PFSK-1 (cell line): ENCODE measurements around the gene TARM1.

Experiments used
- FOXP2 ChIP-seq: optimal IDR thresholded peaks from 2 replicates; pipeline ENCODE3; 2011; ENCODE audit warnings: borderline replicate concordance, control low read depth, inconsistent platforms; ENCODE audit not compliant: insufficient read depth; ENCODE audit errors: extremely low read length, extremely low read depth
- POLR2AphosphoS5 ChIP-seq: IDR thresholded peaks from 2 replicates; pipeline ENCODE4 v1.6.1; 2012; ENCODE audit warnings: low read depth, mild to moderate bottlenecking, control low read depth, low read length, moderate library complexity
- REST ChIP-seq, 2 experiments: IDR thresholded peaks; 2 replicates each; pipeline versions ENCODE4 v1.6.1 to v1.8.0; 2011 to 2012; ENCODE audit warnings: low read depth in 2 of 2, low read length in 2 of 2, control low read depth in 1 of 2, inconsistent platforms in 1 of 2, mild to moderate bottlenecking in 1 of 2, moderate library complexity in 1 of 2; ENCODE audit not compliant: insufficient read depth in 1 of 2
- SIN3A ChIP-seq: IDR thresholded peaks from 2 replicates; pipeline ENCODE4 v1.6.1; 2012; ENCODE audit warnings: mild to moderate bottlenecking, low read length, moderate library complexity, borderline replicate concordance; ENCODE audit not compliant: insufficient read depth
- TAF1 ChIP-seq: IDR thresholded peaks from 2 replicates; pipeline ENCODE4 v1.6.1; 2012; ENCODE audit warnings: low read length, control low read depth, borderline replicate concordance; ENCODE audit not compliant: insufficient read depth

Gene TARM1

GRCh38 chr19:54094426-54095000 lies 13.3 kb upstream of the TARM1 start:
- TF ChIP-seq TAF1 = no peak
- TF ChIP-seq SIN3A = no peak
- TF ChIP-seq REST (IDR thresholded peaks at IDR 0.05; ENCODE audit: insufficient read depth in 1 of 2, low read depth in 2 of 2, low read length in 2 of 2) = no peak
- no peak for TF ChIP-seq FOXP2
- no peak for TF ChIP-seq POLR2AphosphoS5

GRCh38 chr19:54084410-54084809 lies 3.2 kb upstream of the TARM1 start:
- TF ChIP-seq TAF1 = no peak
- TF ChIP-seq POLR2AphosphoS5 = no peak
- no peak for TF ChIP-seq SIN3A
- no peak for TF ChIP-seq FOXP2
- no peak for TF ChIP-seq REST (IDR thresholded peaks at IDR 0.05; ENCODE audit: insufficient read depth in 1 of 2, low read depth in 2 of 2, low read length in 2 of 2)

GRCh38 chr19:54077334-54077733 lies 3.8 kb downstream of the TARM1 start:
- no peak for TF ChIP-seq TAF1
- no peak for TF ChIP-seq FOXP2
- no peak for TF ChIP-seq SIN3A
- TF ChIP-seq POLR2AphosphoS5 = no peak
- no peak for TF ChIP-seq REST (IDR thresholded peaks at IDR 0.05; ENCODE audit: insufficient read depth in 1 of 2, low read depth in 2 of 2, low read length in 2 of 2)

- no peak for TF ChIP-seq SIN3A
- TF ChIP-seq FOXP2 = no peak
- TF ChIP-seq REST (IDR thresholded peaks at IDR 0.05; ENCODE audit: insufficient read depth in 1 of 2, low read depth in 2 of 2, low read length in 2 of 2) = no peak
- TF ChIP-seq TAF1 = no peak
- TF ChIP-seq POLR2AphosphoS5 = no peak
Measured at GRCh38 chr19:54074851-54075250, 6.3 kb downstream of the TARM1 start.
